GM21723 (cell line): Measurements from ENCODE around the gene NBPF10.
"Not testable (repeated sequence)": the region's sequence is repeated elsewhere in the genome, so short reads cannot be mapped to it uniquely, and the experiment has no call there.

ENCODE experiments used
- ATAC-seq: cut with Tn5 transposase; IDR thresholded peaks from one replicate; pipeline ENCODE4 v1.9.1; 2021; ENCODE audit warnings: mild to moderate bottlenecking, moderate library complexity; ENCODE audit not compliant: unreplicated experiment

The NBPF10 gene

GRCh38 chr1:146144465-146144864 is at the start of gene NBPF10:
Gene NBPF10 (minus strand): TSS chr1:146144804. CDS start chr1:146144769, 35 bp downstream.
- not testable (repeated sequence) for ATAC-seq

DNA sequence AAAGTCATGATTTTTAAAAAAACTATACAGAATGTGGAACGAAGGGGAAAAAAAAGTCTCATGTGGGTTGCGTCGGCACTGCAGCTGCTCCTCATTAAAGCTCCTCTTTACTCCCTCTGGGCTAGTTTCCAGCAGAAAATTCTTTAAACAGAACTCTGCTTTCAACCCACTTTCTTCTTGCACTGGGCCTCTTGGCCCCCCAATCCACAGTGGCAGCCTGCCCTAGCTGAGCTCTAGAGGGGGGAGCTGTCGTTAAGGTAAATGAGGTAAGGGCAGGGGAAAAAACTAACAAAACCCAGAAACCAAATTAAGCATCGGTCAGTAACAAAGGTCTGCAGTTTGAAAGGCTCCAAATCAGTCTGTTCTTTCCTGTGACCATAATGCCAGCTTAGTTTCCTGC is 29.9 kb upstream of the NBPF10 start:
- ATAC-seq: not testable (repeated sequence)

DNA sequence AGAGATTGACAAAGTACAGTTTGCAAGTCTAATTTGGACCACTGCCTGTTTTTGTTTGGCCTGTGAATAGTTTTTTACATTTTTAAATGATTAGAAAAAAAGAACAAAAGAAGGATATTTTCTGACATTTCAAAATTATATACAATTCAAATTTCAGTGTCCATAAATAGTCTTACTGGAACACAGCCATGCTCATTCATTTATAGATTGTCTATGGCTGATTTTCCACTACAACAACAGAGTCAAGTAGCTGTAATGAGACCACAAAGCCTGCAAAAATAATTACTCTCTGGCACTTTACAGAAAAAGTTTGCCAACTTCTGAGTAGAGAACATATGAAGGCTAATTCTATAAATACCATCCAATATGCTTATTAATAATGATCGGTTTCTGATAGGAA is 23.1 kb upstream of the NBPF10 start:
- ATAC-seq: not testable (repeated sequence)

DNA sequence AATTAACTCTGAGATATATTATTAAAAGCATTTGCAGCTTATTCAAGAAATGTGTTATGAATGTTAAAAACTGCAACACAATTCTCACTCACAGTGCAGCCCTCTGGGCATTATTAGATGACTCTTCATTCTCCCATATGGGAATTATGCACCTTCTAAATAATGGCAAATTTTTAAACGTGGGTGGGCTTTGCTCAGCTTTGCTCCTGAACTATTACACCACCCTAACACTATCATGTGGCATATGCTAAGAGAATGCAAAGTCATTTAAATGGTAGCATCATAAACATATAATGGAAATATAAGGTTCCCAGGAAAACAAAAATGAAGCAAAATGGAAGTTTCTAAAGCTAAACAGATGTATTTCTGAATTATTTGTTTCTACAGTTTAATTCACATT is 22.7 kb upstream of the NBPF10 start:
- not testable (repeated sequence) for ATAC-seq
